CD4-positive, alpha-beta T cell treated with Interleukin-17A for 4 hours (primary cell): ENCODE data around the gene NEUROD4.

Experiments used
- DNase-seq: peaks from one replicate; pipeline ENCODE4 v3.0.0-alpha.2; 2020; ENCODE audit warnings: mixed read lengths

Gene NEUROD4

GRCh38 chr12:54998958-54999510, 20.7 kb upstream of the NEUROD4 start:
- no peak for DNase-seq

GRCh38 chr12:55001198-55001868, 18.4 kb upstream of the NEUROD4 start:
- DNase-seq = peak; percentile 12

GRCh38 chr12:55002355-55002754, 17.4 kb upstream of the NEUROD4 start:
- DNase-seq = no peak

GRCh38 chr12:55008944-55009585, 10.7 kb upstream of the NEUROD4 start:
- DNase-seq = no peak

- no peak for DNase-seq
These were observed 2.3 kb upstream of the NEUROD4 start for GRCh38 chr12:55017416-55017925.

- no peak for DNase-seq
These were observed 4.8 kb downstream of the NEUROD4 start for GRCh38 chr12:55024575-55024974.

GRCh38 chr12:55025508-55025907, 5.7 kb downstream of the NEUROD4 start:
- DNase-seq = no peak

GRCh38 chr12:55034218-55034617, 14.4 kb downstream of the NEUROD4 start:
- DNase-seq = no peak

GRCh38 chr12:55036326-55037115, 16.7 kb downstream of the NEUROD4 start:
- DNase-seq = no peak

- no peak for DNase-seq
These were observed 17.7 kb downstream of the NEUROD4 start for GRCh38 chr12:55037351-55037987.

GRCh38 chr12:55039395-55040354, 19.9 kb downstream of the NEUROD4 start:
- no peak for DNase-seq

- no peak for DNase-seq
These were observed 21.7 kb downstream of the NEUROD4 start for GRCh38 chr12:55041345-55042055.

- DNase-seq = no peak
These were observed 23.8 kb downstream of the NEUROD4 start for GRCh38 chr12:55043542-55043941.

- no peak for DNase-seq
These were observed 24.4 kb downstream of the NEUROD4 start for GRCh38 chr12:55044135-55044534.

- DNase-seq = no peak
These were observed 29.9 kb downstream of the NEUROD4 start for GRCh38 chr12:55049676-55050075.

GRCh38 chr12:55051197-55051947, 31.6 kb downstream of the NEUROD4 start:
- DNase-seq = no peak

GRCh38 chr12:55057481-55057880, 37.7 kb downstream of the NEUROD4 start:
- no peak for DNase-seq

GRCh38 chr12:55058082-55058481, 38.3 kb downstream of the NEUROD4 start:
- no peak for DNase-seq

GRCh38 chr12:55058776-55059175, 39.0 kb downstream of the NEUROD4 start:
- no peak for DNase-seq

- DNase-seq = no peak
These were observed 40.7 kb downstream of the NEUROD4 start for GRCh38 chr12:55060470-55060869.
